ENCODE measurements around the gene HBM.
"Not testable (repeated sequence)": the region's sequence is repeated elsewhere in the genome, so short reads cannot be mapped to it uniquely, and the experiment has no call there.

Gene HBM

DNA sequence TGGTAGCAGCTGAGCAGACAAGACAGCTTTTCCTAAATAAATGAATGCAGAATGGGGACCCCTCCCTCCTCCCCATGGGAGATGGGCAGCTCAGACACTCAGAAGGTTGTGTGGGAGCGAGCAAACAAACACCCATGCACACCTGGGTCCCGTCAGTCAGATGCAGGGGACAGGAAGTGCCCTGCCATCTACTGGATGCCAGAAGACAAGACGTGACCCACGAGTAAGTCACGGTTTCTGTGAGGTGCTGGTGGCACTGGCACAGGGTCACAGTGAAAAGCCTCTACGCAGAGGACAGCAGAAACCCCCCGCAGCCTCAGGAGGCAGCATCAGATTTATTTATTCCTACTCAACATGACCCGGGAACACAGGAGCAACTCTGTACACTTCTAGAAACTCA, 22.9 kb downstream of the HBM start:
- no peak for DNase-seq

DNA sequence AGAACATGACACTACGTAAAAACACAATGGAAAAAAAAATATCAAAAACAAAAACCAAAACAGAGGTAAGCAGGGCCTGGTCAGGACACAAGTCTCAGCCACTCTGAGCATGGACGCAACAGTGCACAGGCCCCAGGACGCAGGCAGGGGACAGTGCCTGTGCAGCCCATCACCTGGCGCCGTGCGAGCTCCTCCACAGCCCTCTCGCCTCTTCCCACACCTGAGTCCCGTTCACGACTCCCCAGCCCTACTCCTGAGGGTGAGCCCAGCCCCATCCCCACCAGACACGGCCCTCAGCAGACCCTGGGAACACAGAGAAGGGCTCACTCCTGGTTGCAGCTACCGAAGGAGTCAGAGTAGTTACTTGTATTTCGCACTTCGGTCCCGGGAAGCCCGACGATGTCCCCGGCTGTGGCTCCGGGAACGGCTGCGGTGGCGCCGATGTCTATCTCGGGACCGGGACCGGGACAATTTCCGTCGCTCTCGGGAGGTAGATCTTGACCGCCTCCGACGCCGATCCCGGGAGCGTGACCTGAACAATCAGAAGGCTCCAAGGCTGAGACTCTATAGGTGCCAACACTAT, 23.9 kb downstream of the HBM start:
- no peak for DNase-seq

DNA sequence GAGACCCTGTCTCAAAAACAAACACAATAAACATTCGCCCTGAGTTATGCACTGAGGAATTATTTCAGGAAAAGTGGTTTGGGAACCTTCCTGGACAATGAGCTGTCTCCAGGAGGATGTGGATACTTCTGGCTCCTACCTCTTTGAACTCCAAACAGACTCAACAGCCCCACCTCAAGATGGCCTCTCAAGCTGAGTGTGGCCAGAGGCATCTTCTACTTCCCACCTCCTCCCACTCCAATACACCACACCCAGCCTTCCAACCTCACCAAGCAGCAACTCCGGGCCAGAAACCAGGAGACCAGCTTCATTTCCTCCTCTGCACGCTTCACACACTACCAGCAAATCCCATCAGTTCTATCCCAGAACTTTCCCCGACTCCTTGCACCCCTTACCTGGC, 26.1 kb downstream of the HBM start:
- no peak for DNase-seq

DNA sequence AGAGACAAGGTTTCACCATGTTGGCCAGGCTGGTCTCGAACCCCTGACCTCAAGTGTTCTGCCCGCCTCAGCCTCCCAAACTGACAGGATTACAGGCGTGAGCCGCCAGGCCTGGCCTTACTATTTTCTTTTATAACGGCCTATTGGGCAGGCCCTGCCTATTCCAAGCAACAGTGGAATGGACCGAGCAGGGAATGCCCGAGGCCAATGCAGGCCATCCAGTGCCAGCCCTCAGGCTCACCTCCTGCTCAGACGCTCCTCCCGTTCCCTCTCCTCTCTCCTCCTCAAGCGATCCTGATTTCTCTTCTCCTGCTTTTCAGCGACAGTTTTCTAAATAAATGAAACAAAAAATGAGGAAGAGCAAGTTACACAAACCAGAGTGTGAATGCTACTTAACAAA, 26.9 kb downstream of the HBM start:
- no peak for DNase-seq

DNA sequence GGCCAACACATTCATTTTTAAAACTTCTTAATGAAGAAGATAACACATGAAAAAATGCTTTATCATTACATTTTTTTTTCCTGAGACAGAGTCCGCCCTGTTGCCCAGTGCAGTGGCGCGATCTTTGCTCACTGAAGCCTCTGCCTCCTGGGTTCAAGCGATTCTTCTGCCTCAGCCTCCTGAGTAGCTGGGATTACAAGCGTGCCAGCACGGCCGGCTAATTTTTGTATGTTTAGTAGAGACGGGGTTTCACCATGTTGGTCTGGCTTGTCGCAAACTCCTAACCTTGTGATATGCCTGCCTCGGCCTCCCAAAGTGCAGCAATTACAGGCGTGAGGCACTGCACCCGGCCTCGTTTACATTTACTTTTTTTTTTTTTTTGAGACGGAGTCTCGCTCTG, 27.7 kb downstream of the HBM start:
- DNase-seq = no peak

DNA sequence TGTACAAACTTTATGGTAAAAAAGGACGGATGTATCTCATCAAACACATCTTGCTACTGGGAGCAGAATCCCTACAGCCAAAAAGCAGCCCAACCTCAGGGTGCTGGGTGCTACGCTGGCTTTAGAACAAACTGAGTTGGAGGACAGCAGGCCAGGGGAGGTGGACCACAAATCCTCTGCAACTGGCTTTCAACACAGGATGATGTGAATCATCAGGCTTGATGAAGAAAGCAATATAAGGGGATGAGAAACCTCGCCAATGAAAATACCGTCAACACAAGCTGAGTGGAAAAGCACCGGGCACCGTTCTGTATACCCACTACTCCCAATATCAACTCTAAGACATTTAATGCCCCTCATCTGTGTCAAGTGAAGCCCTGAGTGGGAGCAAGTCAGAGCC, 28.7 kb downstream of the HBM start:
- no peak for DNase-seq

DNA sequence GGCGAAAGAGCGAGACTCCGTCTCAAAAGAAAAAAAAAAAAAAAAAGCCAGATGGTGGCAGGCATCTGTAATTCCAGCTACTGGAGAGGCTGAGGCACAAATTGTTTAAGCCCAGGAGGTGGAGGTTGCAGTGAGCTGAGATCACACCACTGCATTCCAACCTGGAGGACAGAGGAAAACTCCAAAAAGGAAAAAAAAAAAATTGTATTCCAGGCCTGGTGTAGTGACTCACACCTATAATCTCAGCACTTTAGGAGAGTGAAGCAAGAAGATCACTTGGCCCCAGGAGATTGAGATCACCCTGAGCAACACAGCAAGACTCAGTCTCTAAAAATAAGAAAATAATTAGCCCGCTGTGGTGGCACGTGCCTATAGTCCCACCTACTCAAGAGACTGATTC, 34.6 kb downstream of the HBM start:
- DNase-seq = no peak

DNA sequence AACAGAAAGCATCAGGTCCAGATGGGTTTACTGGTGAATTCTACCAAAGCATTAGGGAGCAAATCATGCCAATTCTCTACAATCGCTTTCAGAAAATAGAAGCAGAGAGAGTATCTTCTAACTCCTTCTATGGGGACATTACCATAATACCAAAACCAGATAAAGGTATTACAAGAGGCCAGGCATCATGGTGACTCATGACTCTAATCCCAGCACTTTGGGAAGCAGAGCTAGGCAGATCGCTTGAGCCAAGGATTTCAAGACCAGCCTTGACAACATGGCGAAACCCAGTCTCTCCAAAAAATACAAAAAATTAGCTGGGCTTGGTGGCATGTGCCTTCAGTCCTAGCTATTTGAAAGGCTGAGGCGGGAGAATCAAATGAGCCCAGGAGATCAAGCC, 37.5 kb downstream of the HBM start:
- no peak for DNase-seq

DNA sequence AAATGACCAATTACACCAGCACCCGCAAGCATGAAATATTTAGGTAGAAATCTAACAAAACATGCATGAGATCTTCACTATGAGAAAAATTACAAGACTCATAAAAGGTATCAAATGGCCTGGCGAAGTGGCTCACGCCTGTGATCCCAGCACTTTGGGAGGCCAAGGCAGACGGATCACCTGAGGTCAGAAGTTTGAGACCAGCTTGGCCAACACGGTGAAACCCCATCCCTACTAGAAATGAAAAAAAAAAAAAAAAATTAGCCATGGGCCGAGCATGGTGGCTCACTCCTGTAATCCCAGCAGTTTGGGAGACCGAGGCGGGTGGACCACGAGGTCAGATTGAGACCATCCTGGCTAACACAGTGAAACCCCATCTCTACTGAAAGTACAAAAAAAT, 38.3 kb downstream of the HBM start:
- DNase-seq = not testable (repeated sequence)

DNA sequence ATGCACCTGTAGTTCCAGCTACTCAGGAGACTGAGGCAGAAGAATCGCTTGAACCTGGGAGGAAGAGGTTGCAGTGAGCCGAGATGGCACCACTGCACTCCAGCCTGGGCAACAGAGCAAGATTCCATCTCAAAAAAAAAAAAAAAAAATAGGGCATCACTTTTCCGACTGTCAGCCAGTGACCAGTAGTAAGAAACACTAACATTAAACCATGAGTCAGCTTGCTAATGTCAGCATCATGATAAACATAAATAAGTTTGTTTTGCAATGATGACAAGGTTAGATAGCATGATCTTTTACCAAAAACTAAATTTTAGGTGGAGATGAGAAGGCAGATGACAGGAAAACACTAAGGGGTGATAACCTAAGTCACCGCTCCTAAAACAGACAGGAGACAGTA, 43.6 kb downstream of the HBM start:
- not testable (repeated sequence) for DNase-seq

DNA sequence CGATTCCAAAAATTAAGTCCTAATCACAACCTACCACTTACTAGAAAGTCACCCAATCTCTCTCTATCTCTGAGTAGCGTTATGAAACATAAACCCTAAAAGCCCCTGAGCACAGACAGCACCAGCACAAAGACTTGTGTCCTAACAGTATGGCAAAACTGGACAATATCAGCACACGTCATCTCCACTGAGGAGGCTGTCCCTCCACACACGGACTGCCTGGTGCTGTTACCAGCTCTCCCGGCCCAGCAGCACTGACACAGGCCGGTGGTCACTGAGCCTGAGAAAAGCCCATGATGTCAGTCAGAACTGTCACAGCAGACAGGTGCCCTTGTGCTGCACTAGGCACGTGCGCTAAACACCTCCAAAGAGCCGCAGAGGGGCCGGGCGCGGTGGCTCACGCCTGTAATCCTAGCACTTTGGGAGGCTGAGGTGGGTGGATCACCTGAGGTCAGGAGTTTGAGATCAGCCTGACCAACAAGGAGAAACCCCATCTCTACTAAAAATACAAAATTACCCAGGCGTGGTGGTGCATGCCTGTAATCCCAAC, 45.9 kb downstream of the HBM start:
- DNase-seq = not testable (repeated sequence)

DNA sequence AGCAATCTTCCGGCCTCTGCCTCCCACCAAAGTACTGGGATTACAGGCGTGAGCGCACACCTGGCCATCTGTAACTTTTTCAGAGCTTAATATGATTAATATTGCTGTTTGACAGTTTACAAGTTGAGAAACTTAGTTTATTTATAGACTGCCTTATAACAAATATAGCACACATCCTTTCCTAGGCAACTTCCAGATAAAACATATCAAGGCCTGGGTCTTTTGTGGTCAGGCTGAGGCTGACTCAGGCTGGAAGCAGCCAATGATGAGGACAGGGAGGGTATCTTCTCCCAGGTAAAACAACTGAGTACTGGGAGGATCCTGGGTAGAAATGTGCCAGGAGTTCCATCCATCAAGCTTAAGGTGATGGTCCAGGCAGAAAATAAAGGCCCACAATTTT, 47.2 kb downstream of the HBM start:
- DNase-seq = no peak

Data from NCI-H526 treated with DMSO at 0.1 percent for 48 hours (cell line).